Adrenal gland (tissue), 5 donors: Measurements from ENCODE around the gene CAMKMT.

ENCODE experiments used
- CTCF ChIP-seq, 6 experiments: fragments of 450-650 bp in 4 of 6; fragments of 200-600 bp in 2 of 6; sonication (generic) in 1 of 6; IDR thresholded peaks; 1 replicate in 5 of 6; 2 replicates in 1 of 6; pipeline versions ENCODE4 v1.5.1 to v1.8.0; 2016 to 2021; ENCODE audit warnings: antibody characterized with exemption in 6 of 6, mild to moderate bottlenecking in 2 of 6, moderate library complexity in 1 of 6
- POLR2A ChIP-seq, 2 donors: fragments of 450-650 bp; IDR thresholded peaks; one replicate each; pipeline ENCODE4 v1.6.1; 2017; ENCODE audit warnings: antibody characterized with exemption in 2 of 2, mild to moderate bottlenecking in 2 of 2, moderate library complexity in 1 of 2
- donor health status: DM: no; HTN: no; CAD: no.

DNA sequence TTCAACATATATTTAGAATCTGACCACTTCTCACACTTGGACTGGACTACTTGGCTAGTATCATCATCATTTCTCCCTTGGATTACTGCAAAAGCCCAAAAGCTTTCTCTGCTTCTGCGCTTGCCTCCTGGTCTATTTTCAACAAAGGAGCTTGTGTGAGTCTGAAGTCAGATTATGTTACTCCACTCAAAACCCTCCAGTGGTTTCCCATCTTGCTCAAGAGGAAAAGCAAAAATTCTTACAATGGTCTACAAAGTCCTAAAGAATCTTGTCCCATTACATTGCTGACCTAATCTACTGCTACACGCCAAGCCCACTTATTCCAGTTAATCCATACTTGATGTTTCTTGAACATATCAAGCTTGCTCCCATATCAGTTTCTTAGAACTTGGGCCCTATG, 10.1 kb upstream of the CAMKMT start:
- TF ChIP-seq POLR2A (IDR thresholded peaks at IDR 0.05) (no peak), CTCF (IDR thresholded peaks at IDR 0.05) (no peak)
